Sigmoid colon (tissue), 7 donors: ENCODE data around the gene HSBP1L1. TPM values are rescaled to one million over a fixed set of nuclear protein-coding genes. Genes with fewer than 3 reads are reported as not detected.
A peak's percentile ranks its signal among the peaks of the same experiment; 100 is the strongest.

Experiments
- DNase-seq: peaks from one replicate; pipeline ENCODE4 v3.0.0-alpha.2; 2019
- H3K27ac ChIP-seq, 4 donors: fragments of 200-600 bp; sonication (generic); one replicate each; pipeline ENCODE4 v1.5.1; 2016 to 2019; ENCODE audit warnings: mild to moderate bottlenecking in 1 of 4
- H3K27me3 ChIP-seq, 3 donors: fragments of 200-600 bp; sonication (generic); one replicate each; pipeline ENCODE4 v1.5.1; 2019; ENCODE audit warnings: mild to moderate bottlenecking in 1 of 3
- H3K36me3 ChIP-seq, 4 donors: fragments of 200-600 bp; sonication (generic); one replicate each; pipeline ENCODE4 v1.5.1; 2016 to 2019
- H3K4me1 ChIP-seq, 4 donors: fragments of 200-600 bp; sonication (generic); one replicate each; pipeline ENCODE4 v1.5.1; 2017 to 2019
- H3K4me3 ChIP-seq, 4 donors: fragments of 200-600 bp; sonication (generic); one replicate each; pipeline ENCODE4 v1.5.1; 2017 to 2019; ENCODE audit warnings: mild to moderate bottlenecking in 2 of 4, moderate library complexity in 1 of 4
- H3K9me3 ChIP-seq, 4 donors: fragments of 200-600 bp in 3 of 4; sonication (generic) in 3 of 4; one replicate each; pipeline versions ENCODE4 v1.5.1 to v1.6.1; 2013 to 2019
- CTCF ChIP-seq, 4 experiments: fragments of 450-650 bp in 3 of 4; fragments of 200-600 bp in 1 of 4; IDR thresholded peaks; one replicate each; pipeline ENCODE4 v1.5.1; 2016 to 2019; ENCODE audit warnings: antibody characterized with exemption in 4 of 4, mild to moderate bottlenecking in 3 of 4, moderate library complexity in 2 of 4
- EP300 ChIP-seq, 4 donors: sonication (generic); formaldehyde crosslinking; IDR thresholded peaks; one replicate each; pipeline ENCODE4 v1.6.1; 2017; ENCODE audit warnings: antibody characterized with exemption in 4 of 4
- POLR2A ChIP-seq, 2 donors: fragments of 450-650 bp; IDR thresholded peaks; one replicate each; pipeline ENCODE4 v1.6.1; 2016; ENCODE audit warnings: antibody characterized with exemption in 2 of 2, mild to moderate bottlenecking in 2 of 2, moderate library complexity in 2 of 2
- POLR2AphosphoS5 ChIP-seq, 4 donors: sonication (generic); formaldehyde crosslinking; IDR thresholded peaks; one replicate each; pipeline ENCODE4 v1.6.1; 2017; ENCODE audit warnings: antibody characterized with exemption in 4 of 4
- WGBS, 2 donors: extraction: QIAGEN DNeasy Blood & Tissue Kit; methylation state at CpG; one replicate each; pipeline ENCODE4 v1.1.7; 2013; 5-methylcytosine and 5-hydroxymethylcytosine counted together
- intact Hi-C: fragments of 100-400 bp; cut with DNase I; formaldehyde crosslinking; loops from one replicate; pipeline ENCODE4 v1.15.1; 2023
- polyA plus RNA-seq, 3 donors: library from polyadenylated mRNA; stranded (reverse); fragments of 200-250 nt; gene quantifications; one replicate each; pipeline ENCODE4 v1.2.3, GENCODE V29; 2013
- total RNA-seq, 4 donors: library from RNA; depleted of rRNA; stranded (reverse); fragments of >200 nt; gene quantifications; one replicate each; pipeline ENCODE4 v1.1.0, GENCODE V29; 2016
- donor health status: healthy with polysubstance abuse.
- donor health status: Bipolar disorder and iron deficiency.
- donor health status: healthy.

The HSBP1L1 gene
- total and polyA plus RNA-seq, 7 donors: 15.8 to 86.5 (median 21.0) TPM

GRCh38 chr18:79983793-79984192, 19.4 kb downstream of the HSBP1L1 start:
- DNase-seq: no peak
- no peaks in the 10 kb centered on the region for H3K27me3 ChIP-seq
- peaks cover 0 to 7% (median 0%) of the 10 kb centered on the region in 4 donors for H3K36me3 ChIP-seq
- no peak for TF ChIP-seq POLR2AphosphoS5 (IDR thresholded peaks at IDR 0.05)
- TF ChIP-seq POLR2A (IDR thresholded peaks at IDR 0.05): no peak
- TF ChIP-seq CTCF (IDR thresholded peaks at IDR 0.05): no peak
- TF ChIP-seq EP300 (IDR thresholded peaks at IDR 0.05): no peak
- H3K4me3 ChIP-seq: no peak overlapping the region
- intact Hi-C loops: no loop called here
- no peaks in the 10 kb centered on the region for H3K9me3 ChIP-seq
- 81 to 91% methylated on average over 7 of the region's 7 CpGs for WGBS, 2 donors
- peaks cover 3 to 26% (median 20%) of the 10 kb centered on the region in 4 donors for H3K4me1 ChIP-seq
- no peak overlapping the region for H3K27ac ChIP-seq

- Histone ChIP-seq H3K9me3 (no peaks in the 10 kb centered on the region), H3K36me3 (peaks cover 0 to 7% (median 0%) of the 10 kb centered on the region in 4 donors), H3K4me1 (peaks cover 3 to 32% (median 25%) of the 10 kb centered on the region in 4 donors), H3K4me3 (no peak overlapping the region), H3K27ac (no peak overlapping the region), H3K27me3 (no peaks in the 10 kb centered on the region)
- WGBS, 2 donors: 90 to 95% methylated on average over 12 of the region's 12 CpGs
- intact Hi-C loops: loop anchor here (5.0 kb wide), 2 partner anchors 38 to 122 kb away; partner anchors contain the start of gene ADNP2
- no peak for TF ChIP-seq CTCF (IDR thresholded peaks at IDR 0.05)
- TF ChIP-seq EP300 (IDR thresholded peaks at IDR 0.05): no peak
- no peak for TF ChIP-seq POLR2A (IDR thresholded peaks at IDR 0.05)
- no peak for TF ChIP-seq POLR2AphosphoS5 (IDR thresholded peaks at IDR 0.05)
- no peak for DNase-seq
Measured at GRCh38 chr18:79985172-79985571, 20.7 kb downstream of the HSBP1L1 start.

GRCh38 chr18:79986726-79987125, 22.3 kb downstream of the HSBP1L1 start:
- H3K4me3 ChIP-seq: peak overlapping the region in 1 of 4 donors; percentile 96
- no peaks in the 10 kb centered on the region for H3K9me3 ChIP-seq
- no peaks in the 10 kb centered on the region for H3K27me3 ChIP-seq
- 20 to 54% methylated on average over 7 of the region's 7 CpGs for WGBS, 2 donors
- no peak for DNase-seq
- intact Hi-C loops: loop anchor here (5.0 kb wide), 2 partner anchors 39 to 121 kb away; partner anchors contain the start of gene ADNP2
- TF ChIP-seq POLR2AphosphoS5 (IDR thresholded peaks at IDR 0.05) (no peak), EP300 (IDR thresholded peaks at IDR 0.05) (no peak), POLR2A (IDR thresholded peaks at IDR 0.05) (no peak)
- peak overlapping the region in 3 of 4 donors; percentile 16 to 98 (median 18) for H3K27ac ChIP-seq
- H3K4me1 ChIP-seq: peaks cover 3 to 27% (median 25%) of the 10 kb centered on the region in 4 donors
- peaks cover 0 to 7% (median 0%) of the 10 kb centered on the region in 4 donors for H3K36me3 ChIP-seq

- Histone ChIP-seq H3K4me3 (peak overlapping the region; percentile 79 to 96 (median 90)), H3K36me3 (peaks cover 0 to 7% (median 0%) of the 10 kb centered on the region in 4 donors), H3K9me3 (no peaks in the 10 kb centered on the region), H3K27ac (peak overlapping the region; percentile 91 to 98 (median 96)), H3K27me3 (no peaks in the 10 kb centered on the region), H3K4me1 (peaks cover 3 to 27% (median 25%) of the 10 kb centered on the region in 4 donors)
- 0 to 1% methylated on average over 6 of the region's 6 CpGs for WGBS, 2 donors
- TF ChIP-seq POLR2A (IDR thresholded peaks at IDR 0.05) (no peak), POLR2AphosphoS5 (IDR thresholded peaks at IDR 0.05) (no peak), EP300 (IDR thresholded peaks at IDR 0.05) (no peak), CTCF (IDR thresholded peaks at IDR 0.05) (no peak)
- DNase-seq: no peak
- intact Hi-C loops: loop anchor here (5.0 kb wide), 2 partner anchors 40 to 120 kb away; partner anchors contain the start of gene ADNP2
Measured at GRCh38 chr18:79987566-79987965, 23.1 kb downstream of the HSBP1L1 start.

GRCh38 chr18:79988071-79988450, 23.6 kb downstream of the HSBP1L1 start:
- Histone ChIP-seq H3K27ac (peak overlapping the region; percentile 91 to 98 (median 96)), H3K4me3 (peak overlapping the region; percentile 79 to 96 (median 90)), H3K9me3 (no peaks in the 10 kb centered on the region), H3K4me1 (peaks cover 3 to 26% (median 23%) of the 10 kb centered on the region in 4 donors), H3K27me3 (no peaks in the 10 kb centered on the region), H3K36me3 (peaks cover 0 to 7% (median 0%) of the 10 kb centered on the region in 4 donors)
- intact Hi-C loops: loop anchor here (1.0 to 5.0 kb wide), 3 partner anchors 41 to 119 kb away; partner anchors contain the start of gene ADNP2
- peak; percentile 74 for DNase-seq
- TF ChIP-seq CTCF (IDR thresholded peaks at IDR 0.05): no peak
- no peak for TF ChIP-seq EP300 (IDR thresholded peaks at IDR 0.05)
- no peak for TF ChIP-seq POLR2AphosphoS5 (IDR thresholded peaks at IDR 0.05)
- no peak for TF ChIP-seq POLR2A (IDR thresholded peaks at IDR 0.05)
- 0% methylated on average over 48 of the region's 48 CpGs for WGBS, 2 donors
